Right ventricle myocardium superior (tissue), 1 donor: ENCODE data around the gene IKZF3. TPM values are rescaled to one million over a fixed set of nuclear protein-coding genes. Genes with fewer than 3 reads are reported as not detected.
"Not testable (repeated sequence)": the region's sequence is repeated elsewhere in the genome, so short reads cannot be mapped to it uniquely, and the experiment has no call there.

Experiments
- ATAC-seq: fragments of 200-7000 bp; cut with Tn5 transposase; one replicate; pipeline ENCODE4 v1.9.1; 2020; ENCODE audit warnings: mild to moderate bottlenecking; ENCODE audit not compliant: poor library complexity
- DNase-seq: peaks from one replicate; pipeline ENCODE4 v3.0.0-alpha.2; 2020
- intact Hi-C: fragments of 100-400 bp; cut with DNase I; formaldehyde crosslinking; loops from one replicate; pipeline ENCODE4 v1.11.2; 2022
- total RNA-seq: library from RNA; stranded (reverse); fragmentation: NEBNext Ultra II Directional; extraction: Animal tissue kit (Norgen Biotek cat#: 25700); gene quantifications from one replicate; pipeline ENCODE4 v1.2.1, GENCODE V29; 2021
- donor health status: DM: no; HTN: yes; CAD: no; lungs with severe emphysema.

The IKZF3 gene
- total RNA-seq, 1 donor from 2014 or later: 0.22 TPM

DNA sequence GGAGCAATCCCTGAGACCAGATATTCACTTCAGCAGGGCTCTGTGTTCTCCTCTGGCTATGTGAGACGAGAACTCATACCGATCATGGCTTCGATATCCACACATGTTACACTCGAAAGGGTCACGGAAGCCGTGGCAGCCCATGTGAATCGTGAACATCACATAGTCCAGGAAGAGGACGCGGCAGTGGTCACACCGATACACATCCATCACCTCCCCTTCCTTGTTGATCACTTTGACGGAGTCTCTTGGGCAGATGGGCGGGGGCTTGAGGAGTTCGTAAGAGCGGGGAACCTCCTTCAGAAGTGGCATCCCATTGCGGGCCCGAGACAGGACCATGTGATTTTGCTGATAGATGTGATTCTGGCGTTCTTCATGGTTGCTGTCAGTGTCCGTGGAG is 98.3 kb downstream of the IKZF3 start:
- intact Hi-C loops: no loop called here
- DNase-seq (no peak), ATAC-seq (no peak)

GRCh38 chr17:39765175-39765574 is 98.9 kb downstream of the IKZF3 start:
- DNase-seq (no peak), ATAC-seq (no peak)
- intact Hi-C loops: no loop called here

- ATAC-seq, intact Hi-C loops, DNase-seq: not testable (repeated sequence)
Observed at GRCh38 chr17:39764171-39764570, 99.9 kb downstream of the IKZF3 start.

GRCh38 chr17:39763051-39763820 is 100.9 kb downstream of the IKZF3 start:
- intact Hi-C loops: no loop called here
- no peak for DNase-seq
- no peak for ATAC-seq

GRCh38 chr17:39761861-39762496 is 102.1 kb downstream of the IKZF3 start:
- ATAC-seq: no peak
- intact Hi-C loops: no loop called here
- no peak for DNase-seq

DNA sequence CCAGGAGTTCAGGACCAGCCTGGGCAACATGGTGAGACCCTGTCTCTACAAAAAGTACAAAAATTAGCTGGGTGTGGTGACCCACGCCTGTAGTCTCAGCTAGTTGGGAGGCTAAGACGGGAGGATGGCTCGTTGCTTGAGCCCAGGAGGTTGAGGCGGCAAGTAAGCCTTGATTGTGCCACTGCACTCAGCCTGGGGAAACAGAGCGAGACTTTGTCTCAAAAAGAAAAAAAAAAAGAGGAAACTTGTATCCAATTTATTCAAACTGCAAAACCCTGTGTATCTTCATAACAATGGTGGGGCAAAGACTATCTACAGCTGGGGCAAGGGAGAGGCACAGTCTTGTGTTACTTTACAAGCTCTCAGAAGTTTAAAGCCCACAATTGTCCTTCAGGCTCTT is 104.9 kb downstream of the IKZF3 start:
- ATAC-seq (no peak), DNase-seq (no peak)
- intact Hi-C loops: loop anchor here (10.0 kb wide), 1 partner anchor 214 kb away; no protein-coding TSS in a partner anchor

DNA sequence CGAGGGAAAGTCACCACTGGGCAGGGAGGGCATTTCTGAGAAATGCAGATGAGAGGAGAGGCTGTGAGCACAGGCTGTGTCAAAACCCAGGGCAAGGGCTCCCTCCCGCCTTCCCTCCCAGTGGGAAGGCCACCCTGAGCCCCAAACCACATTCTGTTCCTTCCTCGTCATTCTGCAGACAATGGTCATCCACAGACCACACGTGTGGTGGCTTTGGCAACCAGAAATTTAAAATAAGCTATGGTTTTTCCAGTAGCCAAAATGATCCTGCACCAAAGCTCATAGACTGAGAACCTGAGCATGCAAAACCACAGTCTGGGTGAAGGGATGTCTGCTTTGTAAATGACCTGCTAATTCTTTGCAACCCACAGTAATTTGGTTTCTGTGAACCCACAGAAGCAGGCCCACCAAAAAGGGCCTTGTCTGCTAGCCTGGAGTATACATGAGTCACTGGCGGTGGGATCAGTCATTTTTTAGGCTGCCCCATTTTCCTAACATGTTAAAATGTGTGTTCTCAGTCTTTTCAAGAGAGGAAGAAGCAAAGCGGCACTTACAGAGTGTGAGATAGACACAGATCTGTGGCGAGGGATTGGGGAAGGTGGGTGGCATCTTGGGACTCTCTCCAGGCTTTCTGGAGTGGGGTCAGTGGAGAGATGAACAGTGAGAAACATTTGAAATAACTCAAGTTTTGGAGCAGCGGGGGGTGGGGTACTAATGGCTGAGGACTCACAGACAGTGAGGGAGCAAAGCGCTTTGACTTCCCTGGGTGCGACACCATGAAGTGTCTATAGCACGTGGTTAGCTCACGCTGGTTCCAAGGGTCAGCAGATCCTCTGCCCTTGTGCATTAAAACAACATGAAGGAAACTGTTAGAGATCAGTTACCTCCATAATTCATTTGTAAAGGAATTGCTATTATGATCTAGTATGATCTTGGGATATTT is 105.9 kb downstream of the IKZF3 start:
- ATAC-seq (no peak), DNase-seq (no peak)
- intact Hi-C loops: loop anchor here (10.0 kb wide), 1 partner anchor 213 kb away; no protein-coding TSS in a partner anchor

- DNase-seq (no peak), ATAC-seq (no peak)
- intact Hi-C loops: loop anchor here (10.0 kb wide), 1 partner anchor 212 kb away; no protein-coding TSS in a partner anchor
Observed at GRCh38 chr17:39757176-39757662, 106.9 kb downstream of the IKZF3 start.

- ATAC-seq: no peak
- no peak for DNase-seq
- intact Hi-C loops: loop anchor here (10.0 kb wide), 1 partner anchor 212 kb away; no protein-coding TSS in a partner anchor
Observed at GRCh38 chr17:39756380-39757079, 107.6 kb downstream of the IKZF3 start.

DNA sequence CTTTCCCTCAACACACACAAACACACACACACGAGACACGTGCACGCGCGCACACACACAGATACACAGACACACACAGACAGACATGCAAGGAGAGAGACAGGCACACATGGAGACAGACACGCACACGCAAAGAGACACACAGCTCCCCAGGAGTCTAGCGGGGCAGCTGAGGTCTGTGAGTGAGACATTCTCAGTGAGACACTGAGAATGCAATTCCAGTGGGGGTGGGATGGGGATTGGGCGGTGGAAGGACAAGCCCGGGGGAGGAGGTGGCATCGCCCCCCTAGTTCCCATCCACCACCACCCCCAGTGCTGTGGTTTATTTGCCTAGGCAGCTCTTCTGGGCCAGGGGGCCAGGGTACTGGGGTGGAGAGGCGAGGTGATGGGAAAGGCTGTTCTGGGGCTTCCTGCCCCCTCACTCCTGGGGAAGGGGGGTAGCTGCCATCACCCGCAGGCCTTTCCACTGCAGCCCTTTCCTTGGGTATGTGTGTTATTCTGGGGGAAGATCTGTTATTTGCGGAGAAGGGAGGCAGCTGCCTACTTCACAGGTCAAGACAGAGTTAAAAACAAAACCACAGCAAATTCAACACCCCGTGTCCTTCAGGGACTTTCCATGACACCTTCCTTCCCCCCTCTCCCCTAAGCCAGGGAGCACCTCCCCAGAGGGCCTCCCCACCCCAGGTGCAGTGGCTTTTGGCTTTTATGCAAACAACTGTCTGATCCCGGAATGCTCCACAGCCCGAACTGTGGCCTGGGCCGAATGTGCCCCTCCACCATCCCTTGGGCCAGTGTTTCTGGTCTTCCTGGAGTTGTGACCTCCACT is 108.3 kb downstream of the IKZF3 start:
- intact Hi-C loops: loop anchor here (10.0 kb wide), 1 partner anchor 211 kb away; no protein-coding TSS in a partner anchor
- ATAC-seq (no peak), DNase-seq (no peak)

DNA sequence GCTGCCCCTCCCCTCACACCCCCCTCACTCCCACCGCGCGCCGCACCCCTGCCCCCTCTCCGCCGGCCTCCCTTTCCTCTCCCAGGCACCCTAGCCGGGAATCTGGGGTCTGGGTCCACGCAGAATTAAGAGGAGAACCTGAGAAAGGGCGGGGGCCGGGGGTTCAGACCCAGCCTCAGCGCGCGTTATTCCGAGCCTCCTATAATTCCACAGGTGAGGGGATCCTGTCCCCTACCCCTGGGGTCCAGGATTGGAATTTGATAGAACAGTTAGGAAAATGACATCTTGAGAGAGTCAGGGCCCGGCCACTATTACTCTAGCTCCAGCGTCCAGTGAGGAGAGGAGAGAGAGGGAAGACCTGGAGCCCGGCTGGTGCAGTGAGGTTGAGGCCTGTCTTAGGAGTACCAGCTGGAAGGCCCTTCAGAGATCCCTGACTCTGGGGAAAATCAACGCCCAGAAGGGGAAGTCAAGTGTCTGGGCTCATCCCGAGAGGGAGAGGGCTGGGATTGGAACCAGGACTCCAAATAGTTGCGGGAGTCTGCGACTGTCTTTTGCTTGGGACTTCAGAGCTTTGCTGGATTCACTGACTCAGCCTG is 109.1 kb downstream of the IKZF3 start:
- peak; percentile 5 for ATAC-seq
- intact Hi-C loops: loop anchor here (5.0 to 10.0 kb wide), 2 partner anchors 133 to 210 kb away; no protein-coding TSS in a partner anchor
- DNase-seq: no peak

DNA sequence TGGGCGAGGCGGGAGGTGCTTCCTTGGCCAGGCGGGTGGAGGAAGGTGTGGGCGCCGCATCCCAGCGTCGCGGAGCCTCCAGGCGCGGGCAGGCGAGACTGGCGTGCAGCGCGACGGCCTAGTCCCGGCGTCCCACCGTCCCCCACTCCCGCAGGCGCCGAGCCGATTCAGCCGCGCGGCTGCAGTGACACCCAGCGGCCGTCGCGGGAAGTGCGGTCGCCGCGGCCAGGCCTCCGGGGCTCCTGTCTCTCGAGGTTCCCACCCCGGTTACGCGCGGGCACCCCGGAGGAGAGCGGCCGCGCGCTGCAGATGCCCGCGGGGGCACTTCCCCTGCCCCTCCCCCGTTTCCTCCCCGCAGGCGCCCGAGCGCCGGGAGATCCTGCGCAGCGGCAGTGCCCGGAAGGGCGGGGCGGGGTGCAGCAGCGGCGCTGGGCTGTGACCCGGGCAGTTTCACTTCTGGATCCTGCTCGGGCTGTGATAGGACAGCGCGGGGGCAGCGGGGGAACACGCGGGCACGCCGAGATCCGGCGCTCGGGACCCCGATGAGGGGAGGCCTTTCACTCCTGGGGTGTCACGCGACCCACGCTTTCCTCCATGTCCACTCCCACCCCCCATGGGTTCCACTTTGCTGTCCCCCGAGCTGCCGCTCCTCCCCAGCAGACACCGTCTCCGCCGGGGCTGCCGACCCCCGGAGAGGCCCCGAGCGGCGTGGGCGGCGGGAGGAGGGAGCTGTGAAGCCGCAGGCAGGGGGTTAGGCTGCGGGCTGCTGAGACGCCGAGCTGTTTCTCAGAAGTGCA is 109.8 kb downstream of the IKZF3 start:
- DNase-seq (peak; percentile 96), ATAC-seq (peak; percentile 95)
- intact Hi-C loops: loop anchor here (5.0 to 10.0 kb wide), 2 partner anchors 132 to 210 kb away; no protein-coding TSS in a partner anchor

- DNase-seq (peak; percentile 80), ATAC-seq (peak; percentile 59)
- intact Hi-C loops: loop anchor here (5.0 to 10.0 kb wide), 2 partner anchors 131 to 209 kb away; no protein-coding TSS in a partner anchor
Observed at GRCh38 chr17:39753514-39754160, 110.5 kb downstream of the IKZF3 start.

DNA sequence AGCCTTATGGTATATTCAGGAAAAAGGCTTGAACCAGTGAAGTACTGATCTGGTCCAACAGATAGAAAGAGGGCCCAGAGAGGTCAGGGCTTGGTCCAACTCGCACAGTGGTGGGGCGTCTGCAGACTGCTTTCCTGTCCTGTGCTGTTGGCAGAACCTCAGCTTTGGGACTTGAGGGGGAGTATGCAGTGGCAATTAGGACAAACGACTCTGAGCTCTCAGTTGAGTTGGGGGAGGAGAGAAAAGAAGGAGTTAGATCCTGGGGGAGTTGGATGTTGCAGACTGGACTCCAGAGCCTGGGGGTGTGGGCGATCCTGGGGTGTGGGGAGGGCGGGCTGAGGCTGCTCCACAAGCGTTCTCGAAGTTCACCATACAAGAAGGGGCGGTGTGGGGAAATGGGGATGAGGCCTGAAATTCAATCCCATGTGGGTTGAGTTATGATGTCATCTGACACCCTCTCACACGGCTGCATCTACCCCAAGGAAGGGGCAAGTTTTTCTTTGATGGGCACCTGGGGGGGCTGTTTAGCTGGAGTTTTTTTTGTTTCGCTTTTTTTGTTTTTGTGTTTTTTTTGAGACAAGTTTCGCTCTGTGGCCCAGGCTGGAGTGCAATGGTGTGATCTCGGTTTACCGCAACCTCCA is 111.8 kb downstream of the IKZF3 start:
- intact Hi-C loops: loop anchor here (5.0 to 10.0 kb wide), 2 partner anchors 130 to 208 kb away; no protein-coding TSS in a partner anchor
- ATAC-seq (no peak), DNase-seq (no peak)

DNA sequence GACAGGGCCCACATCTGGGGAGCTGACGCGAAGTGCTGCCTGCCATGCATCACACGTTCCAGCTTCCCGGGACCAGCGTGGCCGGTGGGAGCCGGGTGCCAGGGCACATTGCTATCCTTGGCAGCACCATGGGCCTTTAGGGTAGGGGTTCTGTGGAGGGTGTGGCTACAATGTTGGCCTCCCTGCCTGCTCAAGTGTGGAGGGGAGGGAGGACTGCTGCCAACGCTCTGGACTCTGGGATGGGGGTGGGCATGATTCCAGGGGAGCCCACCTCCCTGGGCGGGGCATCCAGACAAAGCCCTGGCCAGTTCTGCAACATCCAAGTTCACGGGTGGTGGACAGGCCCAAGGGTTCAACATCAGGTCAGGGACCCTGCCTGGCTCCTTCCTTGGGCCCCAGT is 112.5 kb downstream of the IKZF3 start:
- DNase-seq (no peak), ATAC-seq (no peak)
- intact Hi-C loops: loop anchor here (5.0 to 10.0 kb wide), 2 partner anchors 129 to 207 kb away; no protein-coding TSS in a partner anchor
